HCT116 (cell line): Measurements from ENCODE around the gene ACSM3. TPM values are rescaled to one million over a fixed set of nuclear protein-coding genes. Genes with fewer than 3 reads are reported as not detected.
A peak's percentile ranks its signal among the peaks of the same experiment; 100 is the strongest.
"Not testable (repeated sequence)": the region's sequence is repeated elsewhere in the genome, so short reads cannot be mapped to it uniquely, and the experiment has no call there.

Source experiments
- ATAC-seq: fragments of 200-7000 bp; cut with Tn5 transposase; 2 replicates; pipeline ENCODE4 v1.9.1; 2020; ENCODE audit warnings: mild to moderate bottlenecking, moderate library complexity
- Bru-seq: library from RNA; stranded (reverse); fragments of 400-500 nt; gene quantifications from one replicate; lab custom pipeline; 2021; lab: Mats Ljungman, UMichigan
- BruChase-seq, 2 experiments: library from RNA; stranded (reverse); fragments of 400-500 nt; gene quantifications; one replicate each; lab custom pipeline; 2021; lab: Mats Ljungman, UMichigan
- BruUV-seq: library from RNA; stranded (reverse); fragments of 400-500 nt; replicated peaks from 2 replicates; lab custom pipeline; 2021; lab: Mats Ljungman, UMichigan
- CTCF ChIA-PET: fragments of 300-600 bp; sonication (Branson Sonifier 250); formaldehyde crosslinking; loops from one replicate; lab custom pipeline; 2021; ENCODE audit warnings: antibody characterized with exemption; lab: Charles Lee
- POLR2A ChIA-PET: fragments of 300-600, 350-600 bp; sonication (Branson Sonifier 250); formaldehyde crosslinking; loops from one replicate; lab custom pipeline; 2021; ENCODE audit warnings: antibody characterized with exemption; lab: Charles Lee
- RAD21 ChIA-PET, 2 experiments: fragments of 300-600 bp; sonication (Branson Sonifier 250); formaldehyde crosslinking; loops; one replicate each; lab custom pipeline; 2023; ENCODE audit warnings: low total read pairs in 2 of 2; ENCODE audit not compliant: uncharacterized antibody in 2 of 2, unreplicated experiment in 2 of 2, low non-redundant PET in 1 of 2; lab: Charles Lee
- DNase-seq: peaks from one replicate; pipeline ENCODE4 v3.0.0-alpha.2; 2010; ENCODE audit warnings: low read depth, low spot score
- H2AFZ ChIP-seq: fragments of 200-600 bp; shearing (Covaris generic), sonication (generic); 2 replicates; pipeline ENCODE4 v1.6.1; 2017; ENCODE audit warnings: low read depth, mixed run types, mixed read lengths, antibody characterized with exemption, low read length; ENCODE audit not compliant: poor library complexity, severe bottlenecking
- H3K27ac ChIP-seq: 2 replicates; pipeline ENCODE4 v1.5.1; 2012; ENCODE audit warnings: low read depth, low read length
- H3K27me3 ChIP-seq: fragments of 200-600 bp; sonication (generic); 2 replicates; pipeline ENCODE4 v1.6.1; 2016; ENCODE audit warnings: mixed run types, low read length, mixed read lengths; ENCODE audit not compliant: insufficient read depth
- H3K36me3 ChIP-seq, 2 experiments: fragments of 200-500 bp in 1 of 2; fragments of 200-600 bp in 1 of 2; sonication (Bioruptor generic) in 1 of 2; sonication (generic) in 1 of 2; 2 replicates each; pipeline versions ENCODE4 v1.5.1 to v1.6.1; 2014 to 2016; ENCODE audit warnings: low read length in 2 of 2, inconsistent platforms in 1 of 2, mixed read lengths in 1 of 2, mixed run types in 1 of 2; ENCODE audit not compliant: insufficient read depth in 2 of 2, control insufficient read depth in 1 of 2
- H3K4me1 ChIP-seq, 2 experiments: fragments of 200-600 bp in 1 of 2; sonication (generic) in 1 of 2; 2 replicates each; pipeline versions ENCODE4 v1.5.1 to v1.6.1; 2012 to 2017; ENCODE audit warnings: low read length in 2 of 2, inconsistent platforms in 1 of 2, mild to moderate bottlenecking in 1 of 2, mixed read lengths in 1 of 2, mixed run types in 1 of 2, moderate library complexity in 1 of 2; ENCODE audit not compliant: insufficient read depth in 2 of 2, control insufficient read depth in 1 of 2
- H3K4me2 ChIP-seq: fragments of 200-600 bp; sonication (generic); 2 replicates; pipeline ENCODE4 v1.6.1; 2017; ENCODE audit warnings: mixed run types, low read length, mixed read lengths
- H3K4me3 ChIP-seq, 2 experiments: fragments of 200-600 bp in 1 of 2; sonication (generic) in 1 of 2; replicated peaks in 1 of 2; 2 replicates each; pipeline ENCODE4 v1.5.1; 2011 to 2016; ENCODE audit warnings: low read length in 2 of 2, control low read depth in 1 of 2, low read depth in 1 of 2, mild to moderate bottlenecking in 1 of 2, mixed read lengths in 1 of 2, mixed run types in 1 of 2
- H3K79me2 ChIP-seq: fragments of 200-600 bp; sonication (generic); 2 replicates; pipeline ENCODE4 v1.6.1; 2017; ENCODE audit warnings: mild to moderate bottlenecking, mixed run types, low read length, moderate library complexity, mixed read lengths; ENCODE audit not compliant: insufficient read depth
- H3K9ac ChIP-seq: fragments of 200-600 bp; sonication (generic); 2 replicates; pipeline ENCODE4 v1.6.1; 2016; ENCODE audit warnings: low read length, mixed read lengths
- H3K9me2 ChIP-seq: fragments of 200-600 bp; sonication (generic), shearing (Covaris generic); 2 replicates; pipeline ENCODE4 v1.6.1; 2017; ENCODE audit warnings: mixed run types, mild to moderate bottlenecking, moderate library complexity; ENCODE audit not compliant: insufficient read depth
- H3K9me3 ChIP-seq, 2 experiments: fragments of 200-500 bp in 1 of 2; fragments of 200-600 bp in 1 of 2; sonication (Bioruptor generic) in 1 of 2; sonication (generic) in 1 of 2; 2 replicates each; pipeline ENCODE4 v1.6.1; 2014 to 2017; ENCODE audit warnings: low read length in 2 of 2, mixed read lengths in 2 of 2, inconsistent platforms in 1 of 2, low read depth in 1 of 2, mild to moderate bottlenecking in 1 of 2, mixed run types in 1 of 2, moderate library complexity in 1 of 2; ENCODE audit not compliant: control insufficient read depth in 1 of 2, insufficient read depth in 1 of 2
- H4K20me1 ChIP-seq: fragments of 200-600 bp; sonication (generic), shearing (Covaris generic); 2 replicates; pipeline ENCODE4 v1.6.1; 2017; ENCODE audit warnings: mixed run types, mild to moderate bottlenecking, moderate library complexity; ENCODE audit not compliant: insufficient read depth
- CBX3 ChIP-seq: IDR thresholded peaks from 2 replicates; pipeline ENCODE4 v1.6.1; 2012; ENCODE audit warnings: low read depth
- MAX ChIP-seq: IDR thresholded peaks from 2 replicates; pipeline ENCODE4 v1.6.1; 2012
- POLR2A ChIP-seq: IDR thresholded peaks from 2 replicates; pipeline ENCODE4 v1.7.0; 2011; ENCODE audit warnings: borderline replicate concordance; ENCODE audit not compliant: insufficient read depth, insufficient read length; ENCODE audit errors: extremely low read depth
- POLR2AphosphoS5 ChIP-seq: IDR thresholded peaks from 2 replicates; pipeline ENCODE4 v1.6.1; 2011; ENCODE audit warnings: mild to moderate bottlenecking, low read depth, low read length, moderate library complexity
- SP1 ChIP-seq: IDR thresholded peaks from 2 replicates; pipeline ENCODE4 v1.6.1; 2012; ENCODE audit warnings: low read depth
- TCF7L2 ChIP-seq: IDR thresholded peaks from 2 replicates; pipeline ENCODE4 v1.7.0; 2011; ENCODE audit warnings: borderline replicate concordance, inconsistent platforms; ENCODE audit not compliant: insufficient read depth, insufficient read length; ENCODE audit errors: extremely low read depth
- intact Hi-C: fragments of 100-400 bp; cut with micrococcal nuclease; formaldehyde crosslinking; loops from 2 replicates; pipeline ENCODE4 v1.10.0; 2022
- long read RNA-seq: library from polyadenylated mRNA; unstranded; transcript quantifications from one replicate; pipeline ENCODE4 v2.0.0, GENCODE V29; 2021; ENCODE audit not compliant: unreplicated experiment
- polyA plus RNA-seq: library from polyadenylated mRNA; unstranded; fragments of >200 nt; gene quantifications from 2 replicates; pipeline ENCODE4 v1.2.1, GENCODE V29; 2012; ENCODE audit warnings: missing spikeins
- total RNA-seq: library from RNA; stranded (reverse); gene quantifications from one replicate; pipeline ENCODE4 v1.2.1, GENCODE V29; 2021; ENCODE audit not compliant: unreplicated experiment
- TF ChIP-seq, protein P1 (sequence below): IDR thresholded peaks from 2 replicates; pipeline ENCODE4 v1.6.1; 2012

Gene ACSM3
- 15.0 TPM for total RNA-seq
- polyA plus RNA-seq, result 4.6 and 5.9 TPM in 2 replicates
- Bru-seq, nascent RNA, result percentile 48 among the genes with signal in this experiment
- percentile 46 among the genes with signal in this experiment for BruChase-seq, experiment 1, labeled RNA remaining after a 6-hour chase
- percentile 47 among the genes with signal in this experiment for BruChase-seq, experiment 2, labeled RNA remaining after a 2-hour chase
- long read RNA-seq, transcript ACSM3-201 (14 exons, 2,845 nt), result major isoform, 8 of 16 reads
- long read RNA-seq, partial matches to known transcripts, result 3 of 16 reads
- long read RNA-seq, other reads (novel, unspliced or antisense), result 5 of 16 reads

DNA sequence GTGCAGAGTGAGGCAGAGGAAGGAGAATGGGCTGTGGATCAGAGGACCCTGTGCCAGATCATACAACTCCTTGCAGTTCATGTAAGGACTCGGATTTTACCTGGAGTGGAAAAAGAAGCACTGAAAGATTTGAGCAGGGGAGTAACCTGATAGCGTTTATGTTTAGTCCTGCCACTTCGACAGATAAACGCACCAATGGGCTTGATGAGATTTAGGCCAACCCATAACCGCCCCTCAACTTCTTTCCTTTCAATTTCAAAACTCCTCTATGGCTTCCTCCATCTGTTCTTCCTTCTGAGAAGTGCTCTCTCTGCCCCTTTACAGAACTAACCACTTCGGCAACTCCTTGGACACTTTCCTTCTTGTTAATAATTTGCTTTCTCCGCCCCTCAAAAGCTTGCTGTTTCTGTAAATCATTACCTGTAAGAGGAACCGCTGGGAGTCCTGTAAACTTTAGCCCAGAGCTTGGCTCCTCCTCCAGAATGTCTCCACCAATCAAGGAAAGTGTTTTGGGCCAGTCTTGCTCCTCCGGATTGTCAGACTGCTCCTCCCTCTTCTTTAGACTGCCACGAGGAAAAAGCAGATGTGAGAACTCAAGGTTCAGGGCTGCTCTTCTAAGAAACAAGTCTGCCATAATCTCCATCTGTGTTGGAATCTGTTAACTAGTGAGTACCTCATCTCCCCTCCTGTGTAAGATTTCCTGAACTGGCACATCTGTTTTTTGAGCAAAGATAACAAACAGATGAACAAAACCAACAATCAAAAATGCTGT lies at the start of gene ACSM3:
ACSM3 (plus strand) TSS at position 554 of the 772 bp plus-strand sequence. CDS start 6,021 bp downstream, outside the sequence.
- Histone ChIP-seq H3K4me3 (peak within 1 kb of the TSS; percentile 34 to 51), H3K4me1 (peaks cover 10 to 12% of the 10 kb centered on the region in 2 experiments), H3K9ac (peak within 1 kb of the TSS; percentile 9; the same call in 1 of the 2 replicates), H3K9me2 (no peaks in the 10 kb centered on the region), H2AFZ (peak within 1 kb of the TSS; percentile 70), H4K20me1 (no peaks in the 10 kb centered on the region), H3K36me3 (no peaks in the 10 kb centered on the region), H3K27ac (0 out of 2 replicates have a peak within 1 kb of the TSS, but pooled peaks have one; percentile 12), H3K9me3 (no peaks in the 10 kb centered on the region), H3K79me2 (no peaks in the 10 kb centered on the region), H3K4me2 (peak within 1 kb of the TSS; percentile 69), H3K27me3 (no peaks in the 10 kb centered on the region)
- ATAC-seq (peak; percentile 100), DNase-seq (peak; percentile 65)
- CTCF ChIA-PET, result interaction anchor here (1.2 to 3.7 kb wide), 2 partner anchors 12 to 537 kb away, joined by 3 to 14 read pairs; no protein-coding TSS in a partner anchor
- TF ChIP-seq POLR2A (no peak), SP1 (peak; percentile 32; the same call in 1 of the 2 replicates), MAX (peak; percentile 84), TCF7L2 (no peak), POLR2AphosphoS5 (peak; percentile 19; the same call in 1 of the 2 replicates), CBX3 (peak; percentile 44; the same call in 1 of the 2 replicates)
- TF ChIP-seq, protein P1, sequence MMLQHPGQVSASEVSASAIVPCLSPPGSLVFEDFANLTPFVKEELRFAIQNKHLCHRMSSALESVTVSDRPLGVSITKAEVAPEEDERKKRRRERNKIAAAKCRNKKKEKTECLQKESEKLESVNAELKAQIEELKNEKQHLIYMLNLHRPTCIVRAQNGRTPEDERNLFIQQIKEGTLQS, result no peak
- RAD21 ChIA-PET, result no interaction called here
- BruUV-seq, result TSS peak; percentile 78
- intact Hi-C loops, result no loop called here
- POLR2A ChIA-PET, result interaction anchor here (1.0 kb wide), 1 partner anchor 40 kb away, joined by 3 read pairs; no protein-coding TSS in a partner anchor

GRCh38 chr16:20717718-20718117 lies 46.1 kb upstream of the ACSM3 start:
- CTCF ChIA-PET, result not testable (repeated sequence)

More at GRCh38 chr16:20717718-20718117, 46.1 kb upstream of the ACSM3 start:
- POLR2A ChIA-PET, H3K27ac ChIP-seq, H3K9me2 ChIP-seq, H3K27me3 ChIP-seq, H4K20me1 ChIP-seq, H3K9me3 ChIP-seq, H3K4me2 ChIP-seq, H2AFZ ChIP-seq, H3K79me2 ChIP-seq, DNase-seq, H3K9ac ChIP-seq, intact Hi-C loops, ATAC-seq, BruUV-seq, H3K4me3 ChIP-seq, RAD21 ChIA-PET, H3K4me1 ChIP-seq, H3K36me3 ChIP-seq: not testable (repeated sequence)
